ENCODE data around the gene ARSD.
"Not testable (repeated sequence)": the region's sequence is repeated elsewhere in the genome, so short reads cannot be mapped to it uniquely, and the experiment has no call there.

The ARSD gene

GRCh38 chrX:2926664-2927275 lies 2.4 kb downstream of the ARSD start:
- Mint-ChIP-seq H3K4me1 (peaks cover 27% of the 10 kb centered on the region), H3K9me3 (peaks cover 25% of the 10 kb centered on the region), H3K27me3 (ENCODE audit: low read depth, poor library complexity) (peaks cover 2% of the 10 kb centered on the region), H3K4me3 (peak overlapping the region; percentile 50), H3K27ac (no peak overlapping the region), H3K36me3 (ENCODE audit: low read depth) (peaks cover 55% of the 10 kb centered on the region)
- DNase-seq = no peak
- no peak for TF ChIP-seq CTCF (IDR thresholded peaks at IDR 0.05)

- Mint-ChIP-seq H3K27ac (peak overlapping the region; percentile 42), H3K36me3 (ENCODE audit: low read depth) (peaks cover 55% of the 10 kb centered on the region), H3K4me1 (peaks cover 27% of the 10 kb centered on the region), H3K9me3 (peaks cover 20% of the 10 kb centered on the region)
- H3K4me3 Mint-ChIP-seq; DNase-seq; H3K27me3 Mint-ChIP-seq (ENCODE audit: low read depth, poor library complexity): not testable (repeated sequence)
Observed at GRCh38 chrX:2926255-2926654, 2.9 kb downstream of the ARSD start.

GRCh38 chrX:2924151-2924550 lies 5.0 kb downstream of the ARSD start:
- no peak overlapping the region for H3K27ac Mint-ChIP-seq
- TF ChIP-seq CTCF (IDR thresholded peaks at IDR 0.05) = no peak
- H3K4me1 Mint-ChIP-seq = peaks cover 28% of the 10 kb centered on the region
- H3K36me3 Mint-ChIP-seq (ENCODE audit: low read depth) = peaks cover 63% of the 10 kb centered on the region
- peaks cover 2% of the 10 kb centered on the region for H3K27me3 Mint-ChIP-seq (ENCODE audit: low read depth, poor library complexity)
- no peak overlapping the region for H3K4me3 Mint-ChIP-seq
- peaks cover 10% of the 10 kb centered on the region for H3K9me3 Mint-ChIP-seq
- no peak for DNase-seq

GRCh38 chrX:2921750-2922149 lies 7.4 kb downstream of the ARSD start:
- Mint-ChIP-seq H3K27ac (peak overlapping the region; percentile 53), H3K4me3 (no peak overlapping the region), H3K36me3 (ENCODE audit: low read depth) (peaks cover 79% of the 10 kb centered on the region), H3K9me3 (peaks cover 14% of the 10 kb centered on the region), H3K4me1 (peaks cover 20% of the 10 kb centered on the region), H3K27me3 (ENCODE audit: low read depth, poor library complexity) (no peaks in the 10 kb centered on the region)
- no peak for DNase-seq
- TF ChIP-seq CTCF (IDR thresholded peaks at IDR 0.05) = no peak

- H3K36me3 Mint-ChIP-seq (ENCODE audit: low read depth) = peaks cover 82% of the 10 kb centered on the region
- H3K27ac Mint-ChIP-seq = no peak overlapping the region
- H3K4me1 Mint-ChIP-seq = peaks cover 15% of the 10 kb centered on the region
- H3K9me3 Mint-ChIP-seq = peaks cover 15% of the 10 kb centered on the region
- DNase-seq = no peak
- no peaks in the 10 kb centered on the region for H3K27me3 Mint-ChIP-seq (ENCODE audit: low read depth, poor library complexity)
- no peak overlapping the region for H3K4me3 Mint-ChIP-seq
- TF ChIP-seq CTCF (IDR thresholded peaks at IDR 0.05) = no peak
Observed at GRCh38 chrX:2921193-2921592, 7.9 kb downstream of the ARSD start.

GRCh38 chrX:2917767-2918166 lies 11.4 kb downstream of the ARSD start:
- H3K27me3 Mint-ChIP-seq (ENCODE audit: low read depth, poor library complexity) = no peaks in the 10 kb centered on the region
- H3K9me3 Mint-ChIP-seq = peaks cover 21% of the 10 kb centered on the region
- no peak for DNase-seq
- peaks cover 28% of the 10 kb centered on the region for H3K4me1 Mint-ChIP-seq
- peaks cover 90% of the 10 kb centered on the region for H3K36me3 Mint-ChIP-seq (ENCODE audit: low read depth)
- no peak for TF ChIP-seq CTCF (IDR thresholded peaks at IDR 0.05)
- no peak overlapping the region for H3K27ac Mint-ChIP-seq
- H3K4me3 Mint-ChIP-seq = no peak overlapping the region
